ENCODE measurements around the gene PRSS33.

The PRSS33 gene

DNA sequence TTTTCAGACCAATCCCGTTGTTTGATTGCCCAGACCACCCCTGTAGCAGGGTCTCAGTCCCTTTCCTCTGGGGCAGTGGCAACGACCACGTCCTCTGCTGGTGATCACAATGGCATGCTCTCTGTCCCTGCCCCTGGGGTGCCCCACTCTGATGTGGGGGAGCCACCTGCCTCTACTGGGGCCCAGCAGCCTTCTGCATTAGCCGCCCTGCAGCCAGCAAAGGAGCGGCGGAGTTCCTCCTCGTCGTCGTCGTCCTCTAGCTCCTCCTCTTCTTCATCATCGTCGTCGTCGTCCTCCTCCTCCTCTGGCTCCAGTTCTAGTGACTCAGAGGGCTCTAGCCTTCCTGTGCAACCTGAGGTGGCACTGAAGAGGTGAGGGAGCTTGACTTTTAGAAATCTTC lies 19.5 kb downstream of the PRSS33 start:
- no peak overlapping the region for H3K27ac ChIP-seq
- no peak for TF ChIP-seq CTCF (conservative IDR thresholded peaks at IDR 0.05)

GRCh38 chr16:2767140-2767731 lies 20.1 kb downstream of the PRSS33 start:
- H3K27ac ChIP-seq = no peak overlapping the region
- TF ChIP-seq CTCF (conservative IDR thresholded peaks at IDR 0.05) = no peak

DNA sequence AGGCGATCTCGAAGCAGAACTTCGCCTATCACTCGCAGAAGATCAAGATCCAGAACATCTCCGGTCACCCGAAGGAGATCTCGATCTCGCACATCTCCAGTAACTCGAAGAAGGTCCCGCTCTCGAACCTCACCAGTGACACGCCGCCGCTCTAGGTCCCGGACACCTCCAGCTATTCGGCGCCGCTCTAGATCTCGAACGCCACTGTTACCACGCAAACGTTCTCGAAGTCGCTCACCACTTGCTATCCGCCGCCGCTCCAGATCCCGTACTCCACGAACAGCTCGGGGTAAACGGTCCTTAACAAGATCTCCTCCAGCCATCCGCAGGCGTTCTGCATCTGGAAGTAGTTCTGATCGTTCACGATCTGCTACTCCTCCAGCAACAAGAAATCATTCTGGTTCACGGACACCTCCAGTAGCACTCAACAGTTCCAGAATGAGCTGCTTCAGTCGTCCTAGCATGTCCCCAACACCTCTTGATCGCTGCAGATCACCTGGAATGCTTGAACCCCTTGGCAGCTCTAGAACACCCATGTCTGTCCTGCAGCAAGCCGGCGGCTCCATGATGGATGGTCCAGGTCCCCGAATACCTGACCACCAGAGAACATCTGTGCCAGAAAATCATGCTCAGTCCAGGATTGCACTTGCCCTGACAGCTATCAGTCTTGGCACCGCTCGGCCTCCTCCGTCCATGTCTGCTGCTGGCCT lies 20.8 kb downstream of the PRSS33 start:
- no peak for TF ChIP-seq CTCF (conservative IDR thresholded peaks at IDR 0.05)
- no peak overlapping the region for H3K27ac ChIP-seq

- H3K27ac ChIP-seq = no peak overlapping the region
- no peak for TF ChIP-seq CTCF (conservative IDR thresholded peaks at IDR 0.05)
Measured at GRCh38 chr16:2765462-2766404, 21.6 kb downstream of the PRSS33 start.

GRCh38 chr16:2764718-2765117 lies 22.6 kb downstream of the PRSS33 start:
- TF ChIP-seq CTCF (conservative IDR thresholded peaks at IDR 0.05) = no peak
- H3K27ac ChIP-seq = no peak overlapping the region

GRCh38 chr16:2763173-2763572 lies 24.2 kb downstream of the PRSS33 start:
- TF ChIP-seq CTCF (conservative IDR thresholded peaks at IDR 0.05) = no peak
- H3K27ac ChIP-seq = no peak overlapping the region

- TF ChIP-seq CTCF (conservative IDR thresholded peaks at IDR 0.05) = no peak
Measured at GRCh38 chr16:2762711-2763110, 24.6 kb downstream of the PRSS33 start.

More at GRCh38 chr16:2762711-2763110, 24.6 kb downstream of the PRSS33 start:
- no peak overlapping the region for H3K27ac ChIP-seq

Data from VCaP (cell line).